Right lobe of liver (tissue), 6 donors: ENCODE results near the gene PDK2. TPM values are rescaled to one million over a fixed set of nuclear protein-coding genes. Genes with fewer than 3 reads are reported as not detected.

Experiments
- ATAC-seq, 4 donors: fragments of 200-7000 bp; cut with Tn5 transposase; one replicate each; pipeline ENCODE4 v1.9.1; 2020; ENCODE audit warnings: mild to moderate bottlenecking in 4 of 4, moderate library complexity in 4 of 4
- DNase-seq, 3 donors: peaks; one replicate each; pipeline ENCODE4 v3.0.0-alpha.2; 2020
- H3K27ac ChIP-seq, 3 donors: fragments of 200-600 bp; one replicate each; pipeline ENCODE4 v1.8.0; 2022
- H3K27me3 ChIP-seq, 2 donors: fragments of 200-600 bp; one replicate each; pipeline ENCODE4 v1.8.0; 2022
- H3K36me3 ChIP-seq, 4 donors: fragments of 200-600 bp; sonication (generic) in 1 of 4; one replicate each; pipeline versions ENCODE4 v1.5.1 to v1.8.0; 2017 to 2022; ENCODE audit warnings: control low read depth in 1 of 4
- H3K4me1 ChIP-seq, 4 donors: fragments of 200-600 bp; sonication (generic) in 1 of 4; one replicate each; pipeline versions ENCODE4 v1.5.1 to v1.8.0; 2017 to 2022; ENCODE audit warnings: control low read depth in 1 of 4
- H3K4me3 ChIP-seq, 3 donors: fragments of 200-600 bp; one replicate each; pipeline ENCODE4 v1.8.0; 2022
- H3K9me3 ChIP-seq, 4 donors: fragments of 200-600 bp; sonication (generic) in 1 of 4; one replicate each; pipeline versions ENCODE4 v1.5.1 to v1.8.0; 2017 to 2022; ENCODE audit warnings: control low read depth in 1 of 4
- POLR2A ChIP-seq: fragments of 450-650 bp; IDR thresholded peaks from one replicate; pipeline ENCODE4 v1.6.1; 2017; ENCODE audit warnings: antibody characterized with exemption, mild to moderate bottlenecking
- WGBS: methylation state at CpG from one replicate; pipeline ENCODE4 v1.1.6; 2018; ENCODE audit warnings: low coverage, low lambda C conversion rate; ENCODE audit not compliant: insufficient coverage; ENCODE audit errors: missing lambda C conversion rate; 5-methylcytosine and 5-hydroxymethylcytosine counted together
- intact Hi-C, 2 donors: fragments of 100-400 bp; cut with DNase I; formaldehyde crosslinking; loops; one replicate each; pipeline versions ENCODE4 v1.11.2 to v1.14.1; 2022
- total RNA-seq, 6 experiments: library from RNA; depleted of rRNA in 2 of 6; stranded (reverse); fragments of >200 nt in 2 of 6; fragmentation: NEBNext Ultra II Directional in 3 of 6; extraction: Animal tissue kit (Norgen Biotek cat#: 25700) in 3 of 6; gene quantifications; one replicate each; pipeline versions ENCODE4 v1.1.0 to v1.2.4, GENCODE V29; 2016 to 2023
- TF ChIP-seq, protein P1 (sequence below), 4 donors: fragments of 200-600 bp in 3 of 4; fragments of 450-650 bp in 1 of 4; IDR thresholded peaks; one replicate each; pipeline versions ENCODE4 v1.5.1 to v1.8.0; 2016 to 2022; ENCODE audit warnings: antibody characterized with exemption in 4 of 4, mild to moderate bottlenecking in 2 of 4
- donor health status: DM: no; HTN: yes; CAD: no.
- donor health status: DM: no; HTN: no; CAD: no.
- donor health status: DM: no; HTN: no; CAD: no.
- donor health status: DM: no; HTN: yes; CAD: no.
- donor health status: DM: no; HTN: yes; CAD: no.

Gene PDK2
- total RNA-seq, 6 experiments from 2014 or later, result 25.0 to 58.0 (median 44.8) TPM

DNA sequence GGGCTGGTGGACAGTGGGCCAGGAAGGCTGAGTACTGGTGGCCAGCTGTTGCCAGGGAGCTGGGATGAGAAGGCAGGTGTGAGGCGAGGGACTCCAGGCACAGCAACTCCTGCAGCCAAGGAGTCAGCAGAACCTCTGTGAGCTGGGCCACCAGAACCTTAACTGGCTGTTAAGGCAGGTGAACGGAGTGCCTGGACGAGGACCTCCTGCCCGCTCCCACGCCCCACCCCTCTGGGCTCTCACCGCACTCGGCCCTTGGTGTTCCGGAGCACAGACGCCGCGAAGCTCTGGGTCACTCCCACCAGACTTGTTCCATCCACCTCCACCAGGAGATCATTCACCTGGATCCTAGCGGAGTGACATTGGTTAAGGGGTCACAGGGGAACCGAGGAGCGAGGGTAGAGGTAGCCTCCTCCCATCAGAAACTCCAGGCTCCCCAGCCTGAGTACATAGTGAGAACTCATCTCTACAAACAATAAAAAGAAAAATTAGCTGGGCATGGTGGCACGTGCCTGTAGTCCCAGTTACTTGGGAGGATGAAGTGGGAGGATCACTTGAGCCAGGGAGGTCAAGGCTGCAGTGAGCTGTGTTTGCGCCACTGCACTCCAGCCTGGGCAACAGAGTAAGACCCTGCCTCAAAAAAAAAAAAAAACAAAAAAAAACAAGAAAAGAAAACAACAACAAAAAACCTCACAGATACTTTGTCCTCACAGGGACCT lies 46.0 kb downstream of the PDK2 start:
- no peak for ATAC-seq
- Histone ChIP-seq H3K4me3 (no peak overlapping the region), H3K27me3 (no peaks in the 10 kb centered on the region), H3K27ac (no peak overlapping the region), H3K9me3 (no peaks in the 10 kb centered on the region), H3K4me1 (peaks cover 0 to 41% (median 9%) of the 10 kb centered on the region in 4 donors), H3K36me3 (peaks cover 7 to 55% (median 15%) of the 10 kb centered on the region in 4 donors)
- TF ChIP-seq POLR2A, result no peak
- TF ChIP-seq, protein P1, sequence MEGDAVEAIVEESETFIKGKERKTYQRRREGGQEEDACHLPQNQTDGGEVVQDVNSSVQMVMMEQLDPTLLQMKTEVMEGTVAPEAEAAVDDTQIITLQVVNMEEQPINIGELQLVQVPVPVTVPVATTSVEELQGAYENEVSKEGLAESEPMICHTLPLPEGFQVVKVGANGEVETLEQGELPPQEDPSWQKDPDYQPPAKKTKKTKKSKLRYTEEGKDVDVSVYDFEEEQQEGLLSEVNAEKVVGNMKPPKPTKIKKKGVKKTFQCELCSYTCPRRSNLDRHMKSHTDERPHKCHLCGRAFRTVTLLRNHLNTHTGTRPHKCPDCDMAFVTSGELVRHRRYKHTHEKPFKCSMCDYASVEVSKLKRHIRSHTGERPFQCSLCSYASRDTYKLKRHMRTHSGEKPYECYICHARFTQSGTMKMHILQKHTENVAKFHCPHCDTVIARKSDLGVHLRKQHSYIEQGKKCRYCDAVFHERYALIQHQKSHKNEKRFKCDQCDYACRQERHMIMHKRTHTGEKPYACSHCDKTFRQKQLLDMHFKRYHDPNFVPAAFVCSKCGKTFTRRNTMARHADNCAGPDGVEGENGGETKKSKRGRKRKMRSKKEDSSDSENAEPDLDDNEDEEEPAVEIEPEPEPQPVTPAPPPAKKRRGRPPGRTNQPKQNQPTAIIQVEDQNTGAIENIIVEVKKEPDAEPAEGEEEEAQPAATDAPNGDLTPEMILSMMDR (IDR thresholded peaks at IDR 0.05), result no peak
- intact Hi-C loops, result no loop called here
- DNase-seq, result peak in 1 of 3 donors; percentile 2
- WGBS, result 66% methylated on average over 3 of the region's 16 CpGs

DNA sequence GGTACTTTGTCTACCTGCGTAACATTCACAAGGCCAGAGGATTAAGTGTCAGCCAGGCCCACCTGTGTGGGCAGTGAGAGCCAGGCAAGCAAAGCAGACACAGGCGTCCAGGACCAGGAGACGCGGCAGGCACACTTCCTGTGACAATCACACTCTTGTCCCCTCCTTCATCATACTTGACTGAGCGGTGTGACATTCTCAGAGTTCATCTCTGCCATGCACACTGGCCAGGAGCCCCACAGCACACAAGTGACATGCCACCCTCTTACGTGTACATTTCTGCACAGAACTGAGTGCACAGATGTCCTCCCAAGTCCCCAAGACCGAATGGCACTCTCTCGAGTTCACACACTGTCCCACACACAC lies 46.6 kb downstream of the PDK2 start:
- Histone ChIP-seq H3K4me1 (peaks cover 0 to 47% (median 11%) of the 10 kb centered on the region in 4 donors), H3K4me3 (no peak overlapping the region), H3K27me3 (no peaks in the 10 kb centered on the region), H3K27ac (no peak overlapping the region), H3K9me3 (no peaks in the 10 kb centered on the region), H3K36me3 (peaks cover 7 to 49% (median 15%) of the 10 kb centered on the region in 4 donors)
- TF ChIP-seq POLR2A, result no peak
- TF ChIP-seq, protein P1 (IDR thresholded peaks at IDR 0.05), result no peak
- DNase-seq (peak in 1 of 3 donors; percentile 45), ATAC-seq (no peak)
- intact Hi-C loops, result no loop called here
- WGBS, result 73% methylated on average over 5 of the region's 8 CpGs

DNA sequence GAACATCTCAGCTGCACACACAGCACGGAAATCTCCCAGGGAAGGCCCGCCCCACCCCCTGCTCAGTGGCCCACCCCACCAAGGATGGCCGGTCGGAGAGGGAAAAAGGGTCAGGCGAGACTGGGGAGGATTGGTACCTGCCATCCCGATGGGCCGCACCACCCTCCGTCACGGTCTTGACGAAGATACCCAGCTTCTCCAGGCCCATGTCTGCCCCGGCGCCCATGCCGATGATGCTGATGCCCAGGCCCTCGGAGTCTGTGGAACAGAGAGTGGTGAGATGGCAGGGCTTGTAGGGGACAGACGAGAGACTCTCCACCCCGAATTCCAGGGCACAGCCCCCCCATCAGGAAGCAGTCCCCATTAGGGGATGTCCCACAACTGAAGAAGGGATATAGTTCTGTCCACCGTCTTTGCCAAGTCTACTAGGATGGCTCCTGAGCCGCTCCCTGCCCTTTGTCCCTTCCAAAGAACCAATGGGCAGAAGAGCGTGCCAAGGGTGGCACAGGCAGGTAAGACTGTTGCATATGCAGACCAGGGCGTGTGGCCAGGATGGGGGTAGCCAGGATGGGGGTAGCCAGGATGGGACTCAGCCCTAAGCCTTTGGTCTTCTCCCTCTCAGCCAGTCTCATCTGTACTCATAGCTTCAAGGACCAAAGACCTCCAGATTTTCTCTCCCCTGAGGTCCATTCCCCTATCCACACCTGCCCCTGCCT lies 48.5 kb downstream of the PDK2 start:
- 41% methylated on average over 3 of the region's 20 CpGs for WGBS

DNA sequence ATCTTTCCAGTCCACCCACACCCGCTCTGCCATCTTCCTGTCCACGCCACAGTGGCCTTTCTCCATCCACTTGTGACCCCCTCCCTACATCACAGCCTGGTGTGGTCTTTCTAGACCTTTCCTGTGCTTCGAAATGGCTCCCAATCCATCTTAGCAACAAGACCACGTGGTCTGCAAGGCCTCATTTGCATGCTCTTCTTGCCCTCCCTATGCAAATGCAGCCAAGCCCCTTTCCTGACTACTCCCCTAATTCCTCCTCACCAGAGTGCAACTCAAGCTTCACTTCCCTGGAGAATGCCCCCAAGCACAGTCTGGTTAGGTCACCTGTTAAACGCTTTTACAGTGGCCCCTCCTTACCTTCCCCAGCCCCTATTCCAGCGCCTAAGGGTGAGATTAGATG lies 49.2 kb downstream of the PDK2 start:
- Histone ChIP-seq H3K4me3 (no peak overlapping the region), H3K9me3 (no peaks in the 10 kb centered on the region), H3K27me3 (no peaks in the 10 kb centered on the region), H3K27ac (peak overlapping the region in 1 of 3 donors; percentile 87), H3K36me3 (peaks cover 3 to 27% (median 6%) of the 10 kb centered on the region in 4 donors), H3K4me1 (peaks cover 0 to 68% (median 18%) of the 10 kb centered on the region in 4 donors)
- WGBS, result 86% methylated on average over 5 of the region's 6 CpGs
- ATAC-seq (no peak), DNase-seq (no peak)
- TF ChIP-seq, protein P1 (IDR thresholded peaks at IDR 0.05), result no peak
- intact Hi-C loops, result no loop called here

More for the DNA sequence above, 48.5 kb downstream of the PDK2 start:
- no peak overlapping the region for H3K4me3 ChIP-seq
- peak in 1 of 4 donors; percentile 11 for ATAC-seq
- peaks cover 7 to 34% (median 10%) of the 10 kb centered on the region in 4 donors for H3K36me3 ChIP-seq
- peak overlapping the region in 1 of 3 donors; percentile 87 for H3K27ac ChIP-seq
- no peaks in the 10 kb centered on the region for H3K27me3 ChIP-seq
- H3K9me3 ChIP-seq, result no peaks in the 10 kb centered on the region
- H3K4me1 ChIP-seq, result peaks cover 0 to 64% (median 18%) of the 10 kb centered on the region in 4 donors
- DNase-seq, result peak in 2 of 3 donors; percentile 86 to 87
- TF ChIP-seq, protein P1 (IDR thresholded peaks at IDR 0.05), result no peak
- no peak for TF ChIP-seq POLR2A
- intact Hi-C loops, result no loop called here
